K562 (cell line): ENCODE measurements around the gene COLEC12. TPM values are rescaled to one million over a fixed set of nuclear protein-coding genes. Genes with fewer than 3 reads are reported as not detected.

Experiments used
- DIDO1 ChIP-seq: fragments of 450-650 bp; IDR thresholded peaks from 2 replicates; pipeline ENCODE4 v1.6.1; 2016; ENCODE audit warnings: low read depth, missing biosample characterization, missing genetic modification characterization
- DPF2 ChIP-seq: fragments of 450-650 bp; IDR thresholded peaks from 2 replicates; pipeline ENCODE4 v1.6.1; 2016
- EGR1 ChIP-seq: fragments of 450-650 bp; conservative IDR thresholded peaks from 2 replicates; pipeline ENCODE4 v1.6.1; 2017; ENCODE audit warnings: mild to moderate bottlenecking
- HDAC2 ChIP-seq: fragments of 450-650 bp; IDR thresholded peaks from 2 replicates; pipeline ENCODE4 v1.6.1; 2016; ENCODE audit warnings: mild to moderate bottlenecking
- KDM1A ChIP-seq, 2 experiments: fragments of 450-650 bp; IDR thresholded peaks; 2 replicates each; pipeline ENCODE4 v1.6.1; 2016; ENCODE audit warnings: mild to moderate bottlenecking in 2 of 2
- MXI1 ChIP-seq: IDR thresholded peaks from 2 replicates; pipeline ENCODE4 v1.6.1; 2011; ENCODE audit warnings: low read depth, mild to moderate bottlenecking, improper control_type of control experiment, low read length
- NFE2L1 ChIP-seq: fragments of 450-650 bp; IDR thresholded peaks from 2 replicates; pipeline ENCODE4 v1.6.1; 2016; ENCODE audit warnings: missing genetic modification characterization, low read depth, mild to moderate bottlenecking, missing compliant biosample characterization, moderate library complexity, borderline replicate concordance
- NONO ChIP-seq, 2 experiments: fragments of 200-400 bp in 1 of 2; fragments of 450-650 bp in 1 of 2; formaldehyde crosslinking in 1 of 2; IDR thresholded peaks; 2 replicates each; pipeline ENCODE4 v1.6.1; 2017; ENCODE audit warnings: low read depth in 2 of 2, mild to moderate bottlenecking in 2 of 2, moderate library complexity in 2 of 2, low read length in 1 of 2
- PRMT5 ChIP-seq: sonication (generic); formaldehyde crosslinking; IDR thresholded peaks from 2 replicates; pipeline ENCODE4 v1.5.0; 2020; ENCODE audit warnings: missing genetic modification reagents
- RBM15 ChIP-seq: fragments of 200-400 bp; formaldehyde crosslinking; IDR thresholded peaks from 2 replicates; pipeline ENCODE4 v1.6.1; 2018; ENCODE audit warnings: mild to moderate bottlenecking, low read length, moderate library complexity; ENCODE audit not compliant: insufficient read depth
- RCOR1 ChIP-seq, 2 experiments: IDR thresholded peaks; 2 replicates each; pipeline ENCODE4 v1.6.1; 2012; ENCODE audit warnings: low read depth in 2 of 2, low read length in 2 of 2, borderline replicate concordance in 1 of 2, improper control_type of control experiment in 1 of 2
- SIX5 ChIP-seq, 2 experiments: IDR thresholded peaks; 2 replicates each; pipeline ENCODE4 v1.6.1; 2011; ENCODE audit warnings: low read length in 2 of 2, borderline replicate concordance in 1 of 2, low read depth in 1 of 2, mild to moderate bottlenecking in 1 of 2, moderate library complexity in 1 of 2; ENCODE audit not compliant: insufficient read depth in 1 of 2
- SMARCB1 ChIP-seq: IDR thresholded peaks from 2 replicates; pipeline ENCODE4 v1.6.1; 2011; ENCODE audit warnings: improper control_type of control experiment, low read depth; ENCODE audit not compliant: insufficient read length
- TEAD4 ChIP-seq, 2 experiments: sonication (generic) in 1 of 2; formaldehyde crosslinking in 1 of 2; IDR thresholded peaks; 2 replicates each; pipeline versions ENCODE4 v1.6.1 to v1.8.0; 2012 to 2022; ENCODE audit warnings: borderline replicate concordance in 1 of 2, inconsistent platforms in 1 of 2, low read length in 1 of 2, mild to moderate bottlenecking in 1 of 2, missing genetic modification reagents in 1 of 2
- TSC22D4 ChIP-seq: fragments of 450-650 bp; IDR thresholded peaks from 2 replicates; pipeline ENCODE4 v1.6.1; 2016; ENCODE audit warnings: missing genetic modification characterization, missing biosample characterization, control low read depth
- ZBTB17 ChIP-seq: fragments of 450-650 bp; formaldehyde crosslinking; IDR thresholded peaks from 2 replicates; pipeline ENCODE4 v1.4.0; 2020; ENCODE audit warnings: mild to moderate bottlenecking
- ZBTB34 ChIP-seq: fragments of 250-450 bp; sonication (Bioruptor Pico); IDR thresholded peaks from 2 replicates; pipeline ENCODE4 v1.8.0; 2021; ENCODE audit warnings: mild to moderate bottlenecking, moderate library complexity
- ZHX1 ChIP-seq: fragments of 150-350 bp; conservative IDR thresholded peaks from 2 replicates; pipeline ENCODE4 v1.6.1; 2014; ENCODE audit warnings: low read length
- ZNF124 ChIP-seq: sonication (generic); formaldehyde crosslinking; IDR thresholded peaks from 2 replicates; pipeline ENCODE4 v1.8.1; 2022; ENCODE audit warnings: missing genetic modification reagents
- ZNF57 ChIP-seq: fragments of 450-650 bp; formaldehyde crosslinking; IDR thresholded peaks from 2 replicates; pipeline ENCODE4 v1.4.0; 2020; ENCODE audit warnings: mild to moderate bottlenecking, moderate library complexity
- ZNF586 ChIP-seq: fragments of 450-650 bp; formaldehyde crosslinking; conservative IDR thresholded peaks from 2 replicates; pipeline ENCODE4 v1.4.0; 2020; ENCODE audit warnings: mild to moderate bottlenecking, moderate library complexity
- ZNF695 ChIP-seq: fragments of 450-650 bp; formaldehyde crosslinking; IDR thresholded peaks from 2 replicates; pipeline ENCODE4 v1.4.0; 2020; ENCODE audit warnings: mild to moderate bottlenecking, moderate library complexity
- polyA plus RNA-seq, 8 experiments: library from polyadenylated mRNA; depleted of rRNA in 4 of 8; stranded (reverse) in 5 of 8; unstranded in 3 of 8; fragments of >200 nt; fragmentation: Nextera tagmentation in 2 of 8; fragmentation: Illumina TruSeq in 1 of 8; extraction: Ambion mirVana in 2 of 8; extraction: Trizol in 1 of 8; gene quantifications; 2 replicates each; pipeline versions ENCODE4 v1.2.1 to v1.2.3, GENCODE V29; 2011 to 2014; ENCODE audit warnings: inconsistent platforms in 1 of 8, missing spikeins in 1 of 8
- total RNA-seq, 7 experiments: library from RNA; depleted of rRNA in 6 of 7; stranded (reverse); fragments of >200 nt in 6 of 7; fragmentation: Illumina TruSeq in 2 of 7; extraction: Trizol in 2 of 7; gene quantifications; 2 replicates each; pipeline versions ENCODE4 v1.2.1 to v1.2.3, GENCODE V29; 2011 to 2021; ENCODE audit warnings: low replicate concordance in 1 of 7
- TF ChIP-seq, protein P1 (sequence below): sonication (generic); formaldehyde crosslinking; IDR thresholded peaks from 2 replicates; pipeline ENCODE4 v1.8.1; 2023; ENCODE audit warnings: mild to moderate bottlenecking, missing genetic modification reagents, moderate library complexity

Gene COLEC12
- total and polyA plus RNA-seq, 9 of the 15 experiments (the other 6 are each of a cell fraction or from before 2014, with no cell fraction given) = 0.04 TPM; not detected in 8

DNA sequence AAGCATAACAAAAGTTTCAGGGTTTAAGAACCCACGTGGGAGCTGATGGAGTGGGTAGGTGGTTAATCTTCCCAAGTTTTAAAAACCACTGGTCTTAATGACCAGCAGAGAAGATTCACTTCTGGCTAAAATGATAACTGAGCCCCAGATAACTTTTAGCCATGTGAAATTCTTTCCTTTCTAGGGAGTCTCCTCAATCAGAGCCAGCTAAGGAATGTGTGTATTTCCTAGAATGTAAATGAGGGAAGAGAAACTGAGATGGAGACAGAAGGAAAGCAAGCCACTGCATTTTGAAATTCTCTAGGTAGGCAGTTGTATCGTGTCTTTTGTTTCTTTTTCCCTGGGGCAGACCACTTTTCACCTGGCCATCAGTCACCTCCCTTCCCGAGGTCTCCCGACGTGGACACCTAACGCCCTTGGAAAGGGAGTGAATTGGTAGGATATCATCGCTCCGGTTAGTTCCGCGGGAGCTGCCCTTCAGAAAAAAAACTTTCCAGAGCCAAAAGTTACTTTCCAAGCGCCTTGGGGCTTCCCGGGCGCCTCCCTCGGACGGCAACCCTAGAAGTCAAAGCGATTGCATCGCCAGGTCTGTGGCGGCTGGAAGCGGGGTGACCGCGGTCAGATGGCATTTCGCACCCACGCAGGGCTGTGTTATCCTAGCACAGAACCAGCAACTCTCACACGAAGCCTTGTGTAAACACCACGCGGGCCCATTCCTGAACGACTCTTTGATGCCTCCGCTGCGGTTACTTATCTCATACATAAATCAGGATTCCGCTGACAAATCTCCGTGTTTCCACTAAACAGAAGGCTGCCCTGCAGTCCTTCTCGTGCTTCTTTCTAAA lies 1.3 kb downstream of the COLEC12 start (continued):
- peak in 1 of 2 experiments; percentile 90; a peak in 2 of 4 replicates for TF ChIP-seq RCOR1 (IDR thresholded peaks at IDR 0.05; ENCODE audit: borderline replicate concordance in 1 of 2, low read depth in 2 of 2, low read length in 2 of 2)
- TF ChIP-seq TSC22D4 (tag) = no peak
- no peak for TF ChIP-seq MXI1
- no peak for TF ChIP-seq DIDO1
- no peak for TF ChIP-seq NFE2L1
- no peak for TF ChIP-seq ZHX1
- TF ChIP-seq, protein P1, sequence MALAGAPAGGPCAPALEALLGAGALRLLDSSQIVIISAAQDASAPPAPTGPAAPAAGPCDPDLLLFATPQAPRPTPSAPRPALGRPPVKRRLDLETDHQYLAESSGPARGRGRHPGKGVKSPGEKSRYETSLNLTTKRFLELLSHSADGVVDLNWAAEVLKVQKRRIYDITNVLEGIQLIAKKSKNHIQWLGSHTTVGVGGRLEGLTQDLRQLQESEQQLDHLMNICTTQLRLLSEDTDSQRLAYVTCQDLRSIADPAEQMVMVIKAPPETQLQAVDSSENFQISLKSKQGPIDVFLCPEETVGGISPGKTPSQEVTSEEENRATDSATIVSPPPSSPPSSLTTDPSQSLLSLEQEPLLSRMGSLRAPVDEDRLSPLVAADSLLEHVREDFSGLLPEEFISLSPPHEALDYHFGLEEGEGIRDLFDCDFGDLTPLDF (CRISPR knock-in tag) = no peak
- TF ChIP-seq NONO (IDR thresholded peaks at IDR 0.05; ENCODE audit: low read depth in 2 of 2, low read length in 1 of 2) = no peak
- TF ChIP-seq SIX5 (IDR thresholded peaks at IDR 0.05; ENCODE audit: borderline replicate concordance in 1 of 2, insufficient read depth in 1 of 2, low read depth in 1 of 2, low read length in 2 of 2) = no peak
- TF ChIP-seq RBM15 = no peak
- TF ChIP-seq ZNF695 = no peak
- TF ChIP-seq KDM1A (IDR thresholded peaks at IDR 0.05) = peak; percentile 62 to 74
- no peak for TF ChIP-seq DPF2
- no peak for TF ChIP-seq ZNF124
- TF ChIP-seq ZNF57 (CRISPR knock-in tag) = no peak
- TF ChIP-seq ZBTB34 (CRISPR knock-in tag) = no peak
- TF ChIP-seq PRMT5 (CRISPR knock-in tag) = no peak
- no peak for TF ChIP-seq ZBTB17
- no peak for TF ChIP-seq SMARCB1
- peak; percentile 50; the same call in 1 of the 2 replicates for TF ChIP-seq TEAD4 (IDR thresholded peaks at IDR 0.05; ENCODE audit: low read length)
- TF ChIP-seq TEAD4 (CRISPR knock-in tag; IDR thresholded peaks at IDR 0.05; ENCODE audit: borderline replicate concordance) = no peak
- no peak for TF ChIP-seq HDAC2
- peak; percentile 52 for TF ChIP-seq EGR1
- TF ChIP-seq ZNF586 (CRISPR knock-in tag) = no peak
